OCI-LY3 (cell line): ENCODE measurements around the gene SUPT6H.

ENCODE experiments used
- CTCF ChIP-seq: fragments of 200-600, 300-600 bp; sonication (generic); IDR thresholded peaks from 2 replicates; pipeline ENCODE4 v1.5.1; 2014; ENCODE audit warnings: antibody characterized with exemption, low read length, low read depth
- EZH2phosphoT487 ChIP-seq: fragments of 200-600 bp; shearing (Covaris generic); IDR thresholded peaks from 2 replicates; pipeline ENCODE4 v1.6.1; 2018; ENCODE audit warnings: antibody characterized with exemption, mixed run types, low read depth

DNA sequence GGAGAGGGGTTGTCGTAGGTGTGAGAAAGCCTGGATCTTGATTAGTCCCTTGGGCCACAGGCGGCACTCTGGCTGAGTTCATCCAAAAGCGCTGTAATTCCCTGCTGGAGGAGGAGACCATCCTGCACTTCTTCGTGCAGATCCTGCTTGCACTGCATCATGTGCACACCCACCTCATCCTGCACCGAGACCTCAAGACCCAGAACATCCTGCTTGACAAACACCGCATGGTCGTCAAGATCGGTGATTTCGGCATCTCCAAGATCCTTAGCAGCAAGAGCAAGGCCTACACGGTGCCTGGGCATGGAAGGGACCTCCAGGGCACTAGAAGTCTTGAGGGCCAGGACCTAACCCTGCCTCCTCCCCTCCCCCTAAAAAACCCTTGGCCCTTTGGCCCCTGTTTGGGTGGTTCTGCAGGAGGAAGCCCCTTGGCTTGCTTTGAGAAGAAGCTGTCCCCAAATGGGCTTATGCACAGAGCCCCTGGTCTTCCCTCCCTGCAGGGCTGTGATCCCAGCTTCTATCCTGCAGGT, 72.8 kb downstream of the SUPT6H start:
- no peak for TF ChIP-seq CTCF
- no peak for TF ChIP-seq EZH2phosphoT487
